HG03095 (cell line): Measurements from ENCODE around the gene KIAA2012.

Source experiments
- ATAC-seq: cut with Tn5 transposase; IDR thresholded peaks from one replicate; pipeline ENCODE4 v1.9.1; 2021; ENCODE audit warnings: moderate library complexity; ENCODE audit not compliant: unreplicated experiment

The KIAA2012 gene

GRCh38 chr2:202142540-202142939, 69.5 kb downstream of the KIAA2012 start:
- ATAC-seq = no peak

GRCh38 chr2:202147775-202148174, 74.7 kb downstream of the KIAA2012 start:
- ATAC-seq = no peak

GRCh38 chr2:202148515-202149154, 75.6 kb downstream of the KIAA2012 start:
- ATAC-seq = no peak

- no peak for ATAC-seq
These were observed 76.2 kb downstream of the KIAA2012 start for GRCh38 chr2:202149155-202149762.

GRCh38 chr2:202149936-202150335, 76.9 kb downstream of the KIAA2012 start:
- no peak for ATAC-seq

GRCh38 chr2:202152104-202152715, 79.2 kb downstream of the KIAA2012 start:
- no peak for ATAC-seq

GRCh38 chr2:202154613-202155012, 81.6 kb downstream of the KIAA2012 start:
- no peak for ATAC-seq

GRCh38 chr2:202157211-202157990, 84.3 kb downstream of the KIAA2012 start:
- ATAC-seq = no peak

GRCh38 chr2:202158796-202159195, 85.7 kb downstream of the KIAA2012 start:
- no peak for ATAC-seq

- no peak for ATAC-seq
These were observed 88.2 kb downstream of the KIAA2012 start for GRCh38 chr2:202161151-202161835.

GRCh38 chr2:202164411-202164810, 91.4 kb downstream of the KIAA2012 start:
- ATAC-seq = no peak

- ATAC-seq = no peak
These were observed 92.2 kb downstream of the KIAA2012 start for GRCh38 chr2:202165208-202165607.

- no peak for ATAC-seq
These were observed 92.9 kb downstream of the KIAA2012 start for GRCh38 chr2:202165945-202166344.

GRCh38 chr2:202169131-202169530, 96.1 kb downstream of the KIAA2012 start:
- no peak for ATAC-seq

- ATAC-seq = no peak
These were observed 96.9 kb downstream of the KIAA2012 start for GRCh38 chr2:202169832-202170424.

- ATAC-seq = no peak
These were observed 98.3 kb downstream of the KIAA2012 start for GRCh38 chr2:202171241-202171825.

GRCh38 chr2:202172439-202173211, 99.6 kb downstream of the KIAA2012 start:
- ATAC-seq = peak; percentile 82

GRCh38 chr2:202178346-202178958, 105.4 kb downstream of the KIAA2012 start:
- no peak for ATAC-seq

GRCh38 chr2:202184557-202184956, 111.5 kb downstream of the KIAA2012 start:
- no peak for ATAC-seq
